HG03521 (cell line): ENCODE results near the gene ARHGAP27.

ENCODE experiments used
- ATAC-seq: cut with Tn5 transposase; IDR thresholded peaks from one replicate; pipeline ENCODE4 v1.9.1; 2021; ENCODE audit warnings: mild to moderate bottlenecking, moderate library complexity; ENCODE audit not compliant: unreplicated experiment

The ARHGAP27 gene

GRCh38 chr17:45410144-45411091, 22.3 kb downstream of the ARHGAP27 start:
- no peak for ATAC-seq

GRCh38 chr17:45409659-45410076, 23.0 kb downstream of the ARHGAP27 start:
- no peak for ATAC-seq

GRCh38 chr17:45408611-45409421, 23.9 kb downstream of the ARHGAP27 start:
- ATAC-seq: no peak

- ATAC-seq: no peak
Measured at GRCh38 chr17:45406107-45406506, 26.6 kb downstream of the ARHGAP27 start.

DNA sequence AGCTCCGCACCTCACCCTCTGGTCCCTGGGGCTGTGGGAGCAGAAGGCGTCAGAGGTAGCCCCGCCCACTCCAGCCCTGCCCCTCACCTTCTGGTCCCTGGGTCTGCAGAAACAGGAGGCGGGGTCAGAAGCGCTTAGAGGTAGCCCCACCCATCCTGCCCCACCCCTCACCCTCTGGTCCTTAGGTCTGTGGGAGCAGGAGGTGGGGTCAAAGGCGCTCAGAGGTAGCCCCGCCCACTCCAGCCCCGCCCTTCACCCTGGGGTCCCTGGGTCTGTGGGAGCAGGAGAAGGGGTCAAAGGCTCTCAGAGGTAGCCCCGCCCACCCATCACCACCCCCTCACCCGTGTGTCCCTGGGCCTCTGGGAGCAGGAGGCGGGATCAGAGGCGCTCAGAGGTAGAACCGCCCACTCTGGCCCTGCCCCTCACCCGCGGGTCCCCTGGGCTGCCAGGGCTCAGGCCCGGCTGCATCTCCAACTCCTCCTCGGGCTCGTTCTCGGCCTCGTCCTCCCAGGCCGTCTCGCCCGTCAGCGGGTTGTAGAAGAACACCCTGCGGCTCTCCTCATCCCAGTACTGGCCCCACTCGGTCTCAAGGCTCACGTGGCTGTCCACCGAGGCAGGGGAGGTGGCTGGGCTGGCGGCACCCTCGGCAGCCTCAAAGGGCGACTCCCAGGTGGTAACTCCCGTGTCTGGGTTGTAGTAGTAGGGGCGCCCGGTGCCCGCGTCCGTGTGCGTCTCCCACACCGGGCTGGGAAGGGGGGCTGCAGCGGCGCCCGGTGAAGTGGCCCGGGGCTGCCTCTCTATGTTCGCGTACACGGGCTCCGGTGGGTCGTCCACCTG, 27.2 kb downstream of the ARHGAP27 start:
- ATAC-seq: no peak

DNA sequence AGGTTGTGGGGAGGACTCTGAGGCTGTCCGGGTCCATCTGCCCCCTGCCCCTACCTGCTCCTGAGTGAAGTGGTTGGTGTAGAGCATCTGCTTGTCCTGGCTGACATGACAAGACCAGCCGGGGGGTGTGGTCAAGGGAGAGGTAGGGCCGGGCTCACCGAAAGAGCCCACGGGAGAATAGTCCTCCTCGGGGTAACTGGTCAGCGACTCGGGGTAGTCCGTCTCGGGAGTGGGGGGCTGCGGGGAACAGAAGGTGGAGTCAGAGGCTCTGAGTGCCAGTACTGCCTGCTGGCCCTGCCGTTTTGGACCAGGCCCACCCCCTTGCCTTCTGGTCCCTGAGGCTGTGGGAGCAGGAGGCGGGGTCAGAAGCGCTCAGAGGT, 27.8 kb downstream of the ARHGAP27 start:
- no peak for ATAC-seq

DNA sequence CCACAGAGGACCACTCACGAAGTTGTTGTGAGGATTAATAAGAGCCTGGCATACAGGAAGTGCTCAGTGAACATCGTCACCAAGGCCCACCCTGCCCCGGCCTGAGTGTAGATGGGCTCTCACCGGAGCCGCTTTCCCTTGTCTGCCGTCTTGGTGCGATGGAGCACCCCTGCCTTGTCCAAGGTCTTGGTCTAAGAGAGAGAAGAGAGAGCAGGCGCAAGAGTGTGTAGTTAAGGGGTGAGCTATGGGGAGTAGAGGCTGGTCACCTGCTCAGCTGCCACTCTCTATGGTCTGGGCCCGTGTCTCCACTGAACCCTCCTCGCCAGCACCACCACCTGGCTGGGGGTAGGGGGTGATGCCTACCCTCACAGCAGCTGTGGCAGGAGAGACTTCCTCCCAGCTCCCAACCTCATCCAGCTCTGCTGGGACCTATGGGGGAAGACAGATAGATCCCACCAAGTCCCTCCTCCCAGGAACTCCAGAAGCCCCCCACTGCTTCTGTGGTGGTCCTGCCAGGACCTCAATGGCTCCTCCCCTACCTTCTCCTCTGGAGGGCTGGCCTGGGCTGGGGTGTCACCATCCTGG, 28.7 kb downstream of the ARHGAP27 start:
- no peak for ATAC-seq

DNA sequence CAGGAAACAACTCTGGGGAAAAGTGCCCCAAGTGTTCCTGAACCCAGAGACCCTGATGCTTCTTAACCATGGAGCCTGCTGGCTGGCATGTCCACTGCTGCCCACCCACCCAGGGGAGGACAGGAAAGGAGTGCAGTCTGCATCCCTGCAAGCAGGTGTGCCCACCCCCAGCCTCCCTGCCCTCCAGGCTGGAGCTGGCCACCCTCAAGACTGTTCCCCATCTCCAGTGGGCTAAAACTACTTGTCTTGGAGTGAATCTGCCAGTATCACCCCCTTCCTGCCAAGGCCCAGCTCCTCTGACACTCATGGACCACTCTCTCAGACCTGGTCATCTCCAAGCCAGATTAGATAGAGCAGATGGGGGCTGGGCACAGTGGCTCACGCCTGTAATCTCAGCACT, 29.8 kb downstream of the ARHGAP27 start:
- no peak for ATAC-seq

- no peak for ATAC-seq
Measured at GRCh38 chr17:45398800-45399199, 33.9 kb downstream of the ARHGAP27 start.

DNA sequence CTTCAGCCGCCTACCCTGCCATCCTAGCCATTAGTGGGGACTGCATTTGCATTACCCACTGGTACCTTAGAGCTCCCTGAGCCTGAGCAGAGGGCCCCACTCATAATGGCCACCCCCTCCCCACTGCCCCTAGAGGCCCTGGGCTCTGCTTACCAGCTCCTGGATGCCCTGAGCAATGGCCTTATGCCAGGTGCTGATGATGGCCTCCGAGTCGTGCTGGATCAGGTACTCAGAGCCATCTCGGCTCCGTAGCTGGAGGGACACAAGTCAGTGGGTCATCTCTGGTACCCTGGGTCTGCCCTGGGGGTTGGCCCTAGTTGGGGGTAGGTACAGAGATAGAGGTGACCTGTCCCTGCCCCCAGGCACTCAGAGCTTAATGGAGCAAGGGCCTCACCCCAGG, 34.9 kb downstream of the ARHGAP27 start:
- no peak for ATAC-seq

GRCh38 chr17:45396496-45397205, 36.0 kb downstream of the ARHGAP27 start:
- ATAC-seq: no peak

DNA sequence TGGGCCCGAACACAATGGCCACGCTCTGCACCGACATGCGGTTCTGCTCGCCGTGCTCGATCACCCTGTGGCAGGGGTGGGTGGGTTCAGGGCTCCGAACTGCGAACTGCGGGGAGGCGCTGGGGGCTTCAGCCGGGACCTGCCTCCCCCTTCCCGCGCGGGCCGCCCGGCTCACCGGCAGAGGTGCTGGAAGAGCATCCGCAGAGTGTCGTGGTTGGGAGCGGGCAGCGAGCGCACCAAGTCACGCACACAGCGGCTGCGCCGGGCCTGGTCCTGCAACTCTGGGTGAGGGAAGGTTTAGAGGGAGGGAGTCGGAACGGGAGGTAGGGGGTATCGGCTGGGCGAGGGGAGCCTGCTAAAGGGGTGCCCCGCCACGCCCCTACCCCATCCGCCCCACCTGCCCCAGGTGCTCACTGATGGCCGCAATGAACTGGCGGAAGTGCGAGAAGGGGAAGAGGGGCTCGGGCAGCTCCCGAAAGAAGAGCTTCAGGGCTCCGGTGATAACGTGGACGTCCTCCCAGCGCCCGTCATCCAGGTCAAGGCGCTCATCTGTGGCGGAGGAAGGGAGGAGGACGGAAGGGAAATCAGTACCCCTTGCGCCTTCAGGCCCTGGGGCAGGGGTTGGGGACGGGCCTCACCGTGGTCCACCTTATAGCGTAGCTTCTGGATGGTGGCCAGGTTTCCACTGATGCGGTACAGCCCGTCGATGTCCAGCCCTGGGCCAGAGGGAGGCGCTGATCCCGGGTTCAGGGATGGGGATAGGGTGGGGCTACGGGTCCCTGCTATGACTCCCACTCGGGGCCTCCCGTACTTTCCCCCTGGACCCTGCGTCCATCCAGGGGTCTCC, 36.9 kb downstream of the ARHGAP27 start:
- ATAC-seq: no peak

DNA sequence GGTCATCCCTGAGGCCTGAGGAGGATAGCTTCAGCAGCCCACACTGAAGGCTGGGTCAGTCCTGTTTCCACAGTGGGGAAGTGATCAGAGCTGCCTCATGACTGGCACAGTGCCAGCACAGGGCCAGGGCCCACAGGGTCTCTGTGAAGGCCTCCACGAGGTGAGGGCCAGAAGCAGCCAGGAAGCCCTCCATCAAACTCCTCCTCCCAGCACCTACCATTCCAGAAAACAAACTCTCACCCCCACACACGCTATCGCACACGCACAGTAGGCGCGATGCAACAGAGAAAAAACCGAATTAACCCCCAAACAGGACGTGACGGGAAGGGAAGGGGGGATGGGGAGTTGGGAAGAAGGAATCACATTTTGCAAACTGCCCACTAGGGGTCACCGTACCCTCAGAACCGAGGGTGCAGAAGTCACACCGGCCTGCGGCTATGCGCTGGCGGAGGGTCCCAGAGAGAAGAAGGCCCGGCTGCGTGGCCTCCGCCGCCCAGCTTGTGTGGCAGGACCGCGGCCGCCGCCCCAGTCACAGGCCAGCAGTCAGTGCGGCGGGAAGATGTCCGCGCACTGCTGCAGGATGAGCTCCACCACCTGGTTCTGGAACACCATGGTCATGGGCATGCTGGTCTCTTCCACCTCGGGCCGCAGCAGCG, 37.6 kb downstream of the ARHGAP27 start:
- no peak for ATAC-seq

DNA sequence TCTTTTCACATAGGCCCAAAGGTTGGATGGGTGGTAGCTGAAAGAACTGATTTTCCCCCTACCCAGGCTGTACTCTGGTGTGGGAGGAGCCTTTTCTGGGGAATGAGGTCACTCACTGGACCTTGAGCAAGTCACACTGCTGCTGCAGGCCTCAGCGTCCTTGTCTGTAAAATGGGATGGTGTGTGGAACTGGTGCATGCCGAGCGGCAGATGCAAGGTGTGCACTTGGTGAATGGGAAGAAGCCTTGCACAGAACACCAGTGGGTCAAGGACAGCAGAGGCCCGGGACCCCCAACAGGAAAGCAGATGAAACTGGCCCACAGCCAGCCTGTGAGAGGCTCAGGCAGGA, 38.1 kb downstream of the ARHGAP27 start:
- ATAC-seq: no peak

DNA sequence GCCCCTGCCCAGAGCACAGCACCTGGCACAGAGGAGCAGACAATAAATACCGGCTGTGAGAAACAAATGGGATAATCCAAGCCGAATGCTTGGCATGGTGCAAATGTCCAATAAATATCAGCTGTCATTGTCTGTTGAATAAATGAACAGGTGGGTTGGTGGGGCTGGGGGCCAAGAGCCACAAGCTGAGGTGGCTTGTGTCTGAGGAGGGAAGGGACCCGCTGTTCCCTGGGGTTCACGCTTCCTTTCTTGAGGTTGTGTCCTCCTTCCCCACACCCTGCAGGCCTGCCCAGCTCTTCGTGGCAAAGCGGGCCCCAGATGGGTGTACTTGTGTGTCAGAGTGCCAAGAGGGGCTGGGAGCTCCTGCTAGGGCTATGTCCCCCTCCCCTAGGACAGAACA, 38.6 kb downstream of the ARHGAP27 start:
- no peak for ATAC-seq

- no peak for ATAC-seq
Measured at GRCh38 chr17:45393411-45393810, 39.3 kb downstream of the ARHGAP27 start.

DNA sequence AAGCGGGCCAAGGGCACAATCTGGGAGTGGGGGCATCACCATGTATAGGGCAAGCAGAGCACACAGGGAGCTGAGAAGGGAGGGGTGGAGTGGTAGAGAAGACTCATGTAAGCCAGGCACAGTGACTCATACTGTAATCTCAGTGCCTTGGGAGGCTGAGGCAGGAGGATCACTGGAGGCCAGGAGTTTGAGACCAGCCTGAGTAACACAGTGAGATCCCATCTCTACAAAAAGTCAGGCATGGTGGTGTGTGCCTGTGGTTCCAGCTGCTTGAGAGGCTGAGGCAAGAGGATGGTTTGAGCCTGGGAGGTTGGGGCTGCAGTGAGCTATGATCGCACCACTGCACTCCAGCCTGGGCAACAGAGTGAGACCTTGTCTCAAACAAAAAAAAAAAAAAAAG, 40.8 kb downstream of the ARHGAP27 start:
- ATAC-seq: no peak

GRCh38 chr17:45391291-45391690, 41.4 kb downstream of the ARHGAP27 start:
- ATAC-seq: no peak

- no peak for ATAC-seq
Measured at GRCh38 chr17:45389354-45389753, 43.3 kb downstream of the ARHGAP27 start.
